Measurements from ENCODE around the gene LTN1. TPM values are rescaled to one million over a fixed set of nuclear protein-coding genes. Genes with fewer than 3 reads are reported as not detected.
A peak's percentile ranks its signal among the peaks of the same experiment; 100 is the strongest.

Gene LTN1
- polyA plus RNA-seq (2013, experiment 1 of 4) = 21.3 TPM
- polyA plus RNA-seq (2013, experiment 2 of 4) = 26.2 TPM
- polyA plus RNA-seq (2013, experiment 3 of 4) = 18.2 TPM
- 20.8 TPM for polyA plus RNA-seq (2013, experiment 4 of 4)

- 3% methylated on average over 43 of the region's 43 CpGs for WGBS, 2 experiments
- Histone ChIP-seq H3K9me3 (ENCODE audit: control insufficient read depth, low read length) (no peaks in the 10 kb centered on the region), H3K27me3 (ENCODE audit: control insufficient read depth, insufficient read depth, low read length, poor library complexity, severe bottlenecking) (no peaks in the 10 kb centered on the region), H3K36me3 (ENCODE audit: control insufficient read depth, insufficient read depth, low read length) (no peaks in the 10 kb centered on the region), H3K4me3 (ENCODE audit: insufficient read depth, low read depth, low read length) (peak within 1 kb of the TSS; percentile 65), H3K4me1 (ENCODE audit: control insufficient read depth, insufficient read depth, low read length) (peaks cover 6% of the 10 kb centered on the region), H3K27ac (ENCODE audit: insufficient read depth, low read depth, low read length, poor library complexity, severe bottlenecking) (peak within 1 kb of the TSS; percentile 88)
Observed at GRCh38 chr21:28992526-28993292, at the start of gene LTN1. TSS of gene LTN1 (minus strand) at chr21:28992877. CDS start at chr21:28992805, 72 bp downstream.

- Histone ChIP-seq H3K27ac (ENCODE audit: insufficient read depth, low read depth, low read length, poor library complexity, severe bottlenecking) (no peak overlapping the region), H3K4me3 (ENCODE audit: insufficient read depth, low read depth, low read length) (no peak overlapping the region), H3K27me3 (ENCODE audit: control insufficient read depth, insufficient read depth, low read length, poor library complexity, severe bottlenecking) (no peaks in the 10 kb centered on the region), H3K9me3 (ENCODE audit: control insufficient read depth, low read length) (no peaks in the 10 kb centered on the region), H3K4me1 (ENCODE audit: control insufficient read depth, insufficient read depth, low read length) (no peaks in the 10 kb centered on the region), H3K36me3 (ENCODE audit: control insufficient read depth, insufficient read depth, low read length) (peaks cover 27% of the 10 kb centered on the region)
- 97 to 100% methylated on average over 1 of the region's 1 CpG for WGBS, 2 experiments
Observed at GRCh38 chr21:29034678-29035077, 42.0 kb upstream of the LTN1 start.

GRCh38 chr21:29033871-29034270 lies 41.2 kb upstream of the LTN1 start:
- Histone ChIP-seq H3K27ac (ENCODE audit: insufficient read depth, low read depth, low read length, poor library complexity, severe bottlenecking) (no peak overlapping the region), H3K4me3 (ENCODE audit: insufficient read depth, low read depth, low read length) (no peak overlapping the region), H3K27me3 (ENCODE audit: control insufficient read depth, insufficient read depth, low read length, poor library complexity, severe bottlenecking) (no peaks in the 10 kb centered on the region), H3K4me1 (ENCODE audit: control insufficient read depth, insufficient read depth, low read length) (no peaks in the 10 kb centered on the region), H3K36me3 (ENCODE audit: control insufficient read depth, insufficient read depth, low read length) (peaks cover 25% of the 10 kb centered on the region), H3K9me3 (ENCODE audit: control insufficient read depth, low read length) (no peaks in the 10 kb centered on the region)
- 93 to 95% methylated on average over 3 of the region's 3 CpGs for WGBS, 2 experiments

GRCh38 chr21:29033301-29033700 lies 40.6 kb upstream of the LTN1 start:
- H3K9me3 ChIP-seq (ENCODE audit: control insufficient read depth, low read length) = no peaks in the 10 kb centered on the region
- no peak overlapping the region for H3K4me3 ChIP-seq (ENCODE audit: insufficient read depth, low read depth, low read length)
- peaks cover 25% of the 10 kb centered on the region for H3K36me3 ChIP-seq (ENCODE audit: control insufficient read depth, insufficient read depth, low read length)
- 71 to 74% methylated on average over 4 of the region's 4 CpGs for WGBS, 2 experiments
- H3K27me3 ChIP-seq (ENCODE audit: control insufficient read depth, insufficient read depth, low read length, poor library complexity, severe bottlenecking) = no peaks in the 10 kb centered on the region
- H3K4me1 ChIP-seq (ENCODE audit: control insufficient read depth, insufficient read depth, low read length) = no peaks in the 10 kb centered on the region
- no peak overlapping the region for H3K27ac ChIP-seq (ENCODE audit: insufficient read depth, low read depth, low read length, poor library complexity, severe bottlenecking)

- Histone ChIP-seq H3K9me3 (ENCODE audit: control insufficient read depth, low read length) (no peaks in the 10 kb centered on the region), H3K36me3 (ENCODE audit: control insufficient read depth, insufficient read depth, low read length) (peaks cover 20% of the 10 kb centered on the region), H3K27me3 (ENCODE audit: control insufficient read depth, insufficient read depth, low read length, poor library complexity, severe bottlenecking) (no peaks in the 10 kb centered on the region), H3K4me1 (ENCODE audit: control insufficient read depth, insufficient read depth, low read length) (peaks cover under 1% of the 10 kb centered on the region), H3K27ac (ENCODE audit: insufficient read depth, low read depth, low read length, poor library complexity, severe bottlenecking) (no peak overlapping the region), H3K4me3 (ENCODE audit: insufficient read depth, low read depth, low read length) (no peak overlapping the region)
- 90 to 97% methylated on average over 1 of the region's 1 CpG for WGBS, 2 experiments
Observed at GRCh38 chr21:29030909-29031308, 38.2 kb upstream of the LTN1 start.

- Histone ChIP-seq H3K27ac (ENCODE audit: insufficient read depth, low read depth, low read length, poor library complexity, severe bottlenecking) (no peak overlapping the region), H3K4me1 (ENCODE audit: control insufficient read depth, insufficient read depth, low read length) (peaks cover 5% of the 10 kb centered on the region), H3K9me3 (ENCODE audit: control insufficient read depth, low read length) (no peaks in the 10 kb centered on the region), H3K27me3 (ENCODE audit: control insufficient read depth, insufficient read depth, low read length, poor library complexity, severe bottlenecking) (no peaks in the 10 kb centered on the region), H3K4me3 (ENCODE audit: insufficient read depth, low read depth, low read length) (no peak overlapping the region), H3K36me3 (ENCODE audit: control insufficient read depth, insufficient read depth, low read length) (peaks cover 17% of the 10 kb centered on the region)
- 90 to 100% methylated on average over 1 of the region's 1 CpG for WGBS, 2 experiments
Observed at GRCh38 chr21:29029524-29029923, 36.8 kb upstream of the LTN1 start.

GRCh38 chr21:29025328-29025713 lies 32.6 kb upstream of the LTN1 start:
- H3K27me3 ChIP-seq (ENCODE audit: control insufficient read depth, insufficient read depth, low read length, poor library complexity, severe bottlenecking) = no peaks in the 10 kb centered on the region
- peak overlapping the region; percentile 94 for H3K4me3 ChIP-seq (ENCODE audit: insufficient read depth, low read depth, low read length)
- WGBS, 2 experiments = 12 to 14% methylated on average over 6 of the region's 6 CpGs
- H3K9me3 ChIP-seq (ENCODE audit: control insufficient read depth, low read length) = no peaks in the 10 kb centered on the region
- H3K27ac ChIP-seq (ENCODE audit: insufficient read depth, low read depth, low read length, poor library complexity, severe bottlenecking) = no peak overlapping the region
- no peaks in the 10 kb centered on the region for H3K36me3 ChIP-seq (ENCODE audit: control insufficient read depth, insufficient read depth, low read length)
- peaks cover 5% of the 10 kb centered on the region for H3K4me1 ChIP-seq (ENCODE audit: control insufficient read depth, insufficient read depth, low read length)

GRCh38 chr21:29024474-29025327 lies 32.0 kb upstream of the LTN1 start, which contains the start of gene USP16:
TSS of gene USP16 (plus strand) at chr21:29024668. CDS start at chr21:29027914, 3,246 bp downstream.
- Histone ChIP-seq H3K27me3 (ENCODE audit: control insufficient read depth, insufficient read depth, low read length, poor library complexity, severe bottlenecking) (no peaks in the 10 kb centered on the region), H3K4me3 (ENCODE audit: insufficient read depth, low read depth, low read length) (peak within 1 kb of the TSS; percentile 94), H3K27ac (ENCODE audit: insufficient read depth, low read depth, low read length, poor library complexity, severe bottlenecking) (peak within 1 kb of the TSS; percentile 94), H3K9me3 (ENCODE audit: control insufficient read depth, low read length) (no peaks in the 10 kb centered on the region), H3K36me3 (ENCODE audit: control insufficient read depth, insufficient read depth, low read length) (no peaks in the 10 kb centered on the region), H3K4me1 (ENCODE audit: control insufficient read depth, insufficient read depth, low read length) (peaks cover 5% of the 10 kb centered on the region)
- 1% methylated on average over 45 to 48 of the region's 48 CpGs for WGBS, 2 experiments

- 89 to 95% methylated on average over 4 of the region's 4 CpGs for WGBS, 2 experiments
- no peaks in the 10 kb centered on the region for H3K36me3 ChIP-seq (ENCODE audit: control insufficient read depth, insufficient read depth, low read length)
Observed at GRCh38 chr21:29022166-29022565, 29.5 kb upstream of the LTN1 start.

GRCh38 chr21:29018540-29018939 lies 25.9 kb upstream of the LTN1 start:
- Histone ChIP-seq H3K4me1 (ENCODE audit: control insufficient read depth, insufficient read depth, low read length) (no peaks in the 10 kb centered on the region), H3K9me3 (ENCODE audit: control insufficient read depth, low read length) (no peaks in the 10 kb centered on the region), H3K27ac (ENCODE audit: insufficient read depth, low read depth, low read length, poor library complexity, severe bottlenecking) (no peak overlapping the region), H3K27me3 (ENCODE audit: control insufficient read depth, insufficient read depth, low read length, poor library complexity, severe bottlenecking) (no peaks in the 10 kb centered on the region), H3K36me3 (ENCODE audit: control insufficient read depth, insufficient read depth, low read length) (no peaks in the 10 kb centered on the region), H3K4me3 (ENCODE audit: insufficient read depth, low read depth, low read length) (peak overlapping the region; percentile 70)
- WGBS, 2 experiments = 56 to 62% methylated on average over 11 to 12 of the region's 12 CpGs

More at GRCh38 chr21:29022166-29022565, 29.5 kb upstream of the LTN1 start:
- no peaks in the 10 kb centered on the region for H3K9me3 ChIP-seq (ENCODE audit: control insufficient read depth, low read length)
- H3K27ac ChIP-seq (ENCODE audit: insufficient read depth, low read depth, low read length, poor library complexity, severe bottlenecking) = no peak overlapping the region
- H3K4me1 ChIP-seq (ENCODE audit: control insufficient read depth, insufficient read depth, low read length) = peaks cover 5% of the 10 kb centered on the region
- H3K4me3 ChIP-seq (ENCODE audit: insufficient read depth, low read depth, low read length) = no peak overlapping the region
- no peaks in the 10 kb centered on the region for H3K27me3 ChIP-seq (ENCODE audit: control insufficient read depth, insufficient read depth, low read length, poor library complexity, severe bottlenecking)

Measured in ectodermal cell (in vitro differentiated cells).